C4-2B (cell line): ENCODE data around the gene GNAT3.

Experiments
- H3K27ac ChIP-seq: fragments of 450-650 bp; 2 replicates; pipeline ENCODE4 v1.5.1; 2017
- ZFX ChIP-seq: fragments of 450-650 bp; IDR thresholded peaks from 2 replicates; pipeline ENCODE4 v1.6.1; 2017
- TF ChIP-seq, protein P1 (sequence below): fragments of 450-650 bp; conservative IDR thresholded peaks from 2 replicates; pipeline ENCODE4 v1.5.1; 2017; ENCODE audit warnings: mild to moderate bottlenecking

The GNAT3 gene

DNA sequence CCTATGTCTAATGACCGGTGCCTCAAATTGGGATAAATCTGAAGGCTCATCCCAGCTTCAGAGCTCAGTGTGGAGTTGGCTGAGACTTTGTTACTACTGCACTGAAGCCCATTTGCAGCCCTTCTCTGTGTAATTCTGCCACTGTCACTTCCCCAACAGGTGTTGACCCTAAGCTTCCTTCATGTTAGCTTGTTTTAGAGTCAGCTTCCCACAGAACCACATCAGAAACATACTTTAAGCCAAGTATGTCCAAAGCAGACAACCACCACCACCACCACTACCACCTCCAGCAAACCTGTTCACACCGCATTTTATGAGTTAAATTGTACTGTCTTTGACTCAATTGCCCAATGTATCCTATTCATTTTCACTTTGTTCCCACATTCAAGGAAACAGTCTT lies 25.2 kb upstream of the GNAT3 start:
- TF ChIP-seq, protein P1, sequence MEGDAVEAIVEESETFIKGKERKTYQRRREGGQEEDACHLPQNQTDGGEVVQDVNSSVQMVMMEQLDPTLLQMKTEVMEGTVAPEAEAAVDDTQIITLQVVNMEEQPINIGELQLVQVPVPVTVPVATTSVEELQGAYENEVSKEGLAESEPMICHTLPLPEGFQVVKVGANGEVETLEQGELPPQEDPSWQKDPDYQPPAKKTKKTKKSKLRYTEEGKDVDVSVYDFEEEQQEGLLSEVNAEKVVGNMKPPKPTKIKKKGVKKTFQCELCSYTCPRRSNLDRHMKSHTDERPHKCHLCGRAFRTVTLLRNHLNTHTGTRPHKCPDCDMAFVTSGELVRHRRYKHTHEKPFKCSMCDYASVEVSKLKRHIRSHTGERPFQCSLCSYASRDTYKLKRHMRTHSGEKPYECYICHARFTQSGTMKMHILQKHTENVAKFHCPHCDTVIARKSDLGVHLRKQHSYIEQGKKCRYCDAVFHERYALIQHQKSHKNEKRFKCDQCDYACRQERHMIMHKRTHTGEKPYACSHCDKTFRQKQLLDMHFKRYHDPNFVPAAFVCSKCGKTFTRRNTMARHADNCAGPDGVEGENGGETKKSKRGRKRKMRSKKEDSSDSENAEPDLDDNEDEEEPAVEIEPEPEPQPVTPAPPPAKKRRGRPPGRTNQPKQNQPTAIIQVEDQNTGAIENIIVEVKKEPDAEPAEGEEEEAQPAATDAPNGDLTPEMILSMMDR = no peak
- no peak for TF ChIP-seq ZFX
- no peak overlapping the region for H3K27ac ChIP-seq

DNA sequence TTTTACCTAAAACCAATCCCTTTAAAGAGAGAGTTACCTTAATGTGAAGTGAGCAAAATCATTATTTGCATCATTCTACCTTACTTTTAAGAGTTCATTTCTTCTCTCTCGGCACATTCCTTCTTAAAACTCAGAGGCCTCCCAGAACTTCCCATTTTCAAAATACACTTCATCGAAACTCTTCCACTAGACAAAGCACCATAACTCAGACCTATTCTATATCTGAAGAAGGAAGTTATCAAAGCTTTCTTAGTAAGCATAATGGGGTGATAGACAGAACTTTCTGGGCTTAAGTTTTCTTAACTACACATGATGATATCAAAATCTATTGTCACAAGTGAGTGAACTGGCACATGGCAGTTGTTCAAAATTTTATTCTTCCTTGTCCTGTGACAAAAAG lies 24.6 kb upstream of the GNAT3 start:
- no peak overlapping the region for H3K27ac ChIP-seq
- TF ChIP-seq, protein P1 = no peak
- no peak for TF ChIP-seq ZFX

DNA sequence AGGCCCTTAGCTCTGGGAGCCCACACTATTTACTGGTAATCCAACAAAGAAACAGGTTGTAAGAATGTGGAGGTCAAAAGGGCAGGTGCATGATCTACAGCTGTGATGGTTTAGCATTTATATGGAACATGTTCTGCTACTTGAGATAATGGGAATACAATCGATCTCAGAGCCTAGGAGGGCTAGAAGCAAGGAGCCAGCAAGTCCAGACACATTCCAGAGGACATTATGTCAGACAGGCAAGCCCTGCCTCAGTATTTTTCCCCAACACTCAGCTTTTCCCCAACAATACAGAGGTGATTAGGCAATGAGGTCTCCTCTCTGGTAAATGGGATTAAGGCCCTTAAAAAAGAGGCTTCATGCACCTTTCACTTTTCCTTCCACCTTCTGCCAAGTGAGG lies 21.4 kb upstream of the GNAT3 start:
- TF ChIP-seq ZFX = no peak
- TF ChIP-seq, protein P1 = no peak

DNA sequence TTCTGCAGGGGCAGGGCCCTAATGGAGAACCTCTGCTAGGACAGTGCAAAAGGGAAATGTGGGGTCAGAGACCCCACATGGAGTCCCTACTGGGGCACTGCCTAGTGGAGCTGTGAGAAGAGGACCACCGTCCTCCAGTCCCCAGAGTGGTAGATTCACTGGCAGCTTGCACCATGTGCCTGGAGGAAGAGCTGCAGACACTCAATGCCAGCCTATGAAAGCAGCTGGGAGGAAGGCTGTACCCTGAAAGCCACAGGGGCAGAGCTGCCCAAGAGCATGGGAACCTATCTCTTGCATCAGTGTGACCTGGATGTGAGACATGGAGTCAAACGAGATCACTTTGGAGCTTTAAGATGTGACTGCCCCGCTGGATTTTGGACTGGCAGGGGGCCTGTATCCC lies 20.3 kb upstream of the GNAT3 start:
- no peak overlapping the region for H3K27ac ChIP-seq
- TF ChIP-seq, protein P1 = no peak
- TF ChIP-seq ZFX = no peak

More for the DNA sequence above, 21.4 kb upstream of the GNAT3 start:
- no peak overlapping the region; the same call in 1 of the 2 replicates for H3K27ac ChIP-seq

DNA sequence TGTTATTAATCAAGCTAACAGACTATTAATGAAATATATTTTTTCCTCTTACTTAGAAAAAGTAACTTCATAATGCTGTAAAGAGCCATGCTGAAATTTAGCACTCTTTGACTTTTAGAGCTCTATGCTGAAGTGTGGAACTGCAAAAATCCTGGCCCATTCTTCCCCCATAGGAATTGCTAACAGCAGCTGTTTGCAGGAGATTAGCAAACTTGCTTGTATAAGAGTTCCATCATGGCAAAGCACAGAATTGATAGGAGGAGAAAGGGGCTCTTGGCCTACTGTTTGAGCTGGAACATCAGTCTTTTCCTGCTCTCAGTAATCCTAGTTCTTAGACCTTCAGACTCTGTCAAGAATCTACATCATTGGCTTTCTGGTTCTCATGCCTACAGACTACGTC lies 18.3 kb upstream of the GNAT3 start:
- TF ChIP-seq, protein P1 = no peak
- no peak for TF ChIP-seq ZFX
- no peak overlapping the region for H3K27ac ChIP-seq

DNA sequence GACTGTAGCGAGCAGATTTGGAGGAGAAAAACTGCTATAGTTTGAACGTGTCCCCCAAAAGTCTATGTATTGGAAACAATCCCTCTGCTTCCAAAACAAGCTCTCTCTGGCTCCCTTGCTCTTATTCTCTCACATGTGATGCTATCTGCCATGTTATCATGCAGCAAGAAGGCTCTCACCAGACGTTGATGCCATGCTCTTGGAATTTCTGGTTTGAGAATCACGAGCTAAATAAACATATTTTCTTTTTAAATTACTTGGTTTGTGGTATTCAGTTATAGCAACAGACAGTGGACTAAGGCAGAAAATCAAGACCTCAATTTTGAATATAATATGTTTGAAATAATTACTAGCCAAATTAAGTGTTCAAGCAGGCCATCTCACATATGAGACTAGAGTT lies 17.5 kb upstream of the GNAT3 start:
- H3K27ac ChIP-seq = no peak overlapping the region
- TF ChIP-seq ZFX = no peak
- TF ChIP-seq, protein P1 = no peak

DNA sequence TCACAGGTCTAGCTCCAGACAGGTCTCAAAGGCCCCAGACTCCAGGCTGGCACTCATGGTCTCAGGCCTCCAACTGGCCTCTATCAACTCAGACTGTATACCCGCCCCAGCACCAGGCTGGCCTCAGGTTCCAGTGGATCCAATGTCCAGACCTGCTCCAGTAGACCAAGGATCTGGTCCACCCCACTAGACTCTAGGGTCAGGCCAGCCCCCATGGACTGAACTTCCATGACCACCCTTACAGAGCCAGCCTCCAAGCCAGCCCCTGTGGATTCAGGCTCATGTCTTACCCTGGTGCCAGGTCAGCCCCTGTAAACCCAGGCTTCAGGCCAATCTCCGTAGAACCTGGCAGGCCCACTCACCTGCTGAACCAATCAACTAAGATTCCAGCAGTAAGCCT lies 16.8 kb upstream of the GNAT3 start:
- H3K27ac ChIP-seq = no peak overlapping the region
- TF ChIP-seq, protein P1 = no peak
- TF ChIP-seq ZFX = no peak

DNA sequence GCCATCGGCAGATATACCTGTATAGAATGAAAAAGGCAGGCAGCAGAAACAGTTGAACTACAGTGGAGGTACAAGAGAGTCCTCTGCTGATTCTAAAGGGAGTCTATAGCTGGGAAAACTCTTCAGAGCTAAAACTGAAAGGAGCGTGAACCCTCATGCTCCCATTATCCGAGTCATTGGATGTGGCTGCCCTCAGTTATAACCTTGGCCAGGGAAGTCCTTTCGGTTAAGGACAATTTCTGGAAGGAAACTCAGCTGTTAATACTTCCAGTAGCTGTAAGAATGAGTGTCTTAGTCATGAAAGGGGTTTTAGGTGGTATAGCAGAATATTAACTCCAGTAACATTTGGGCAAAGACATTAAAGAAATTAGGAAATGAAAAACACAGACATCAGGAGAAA lies 14.6 kb upstream of the GNAT3 start:
- TF ChIP-seq ZFX = no peak
- H3K27ac ChIP-seq = no peak overlapping the region
